Kasumi-1 (cell line): ENCODE data around the gene PTCRA.
"Not testable (repeated sequence)": the region's sequence is repeated elsewhere in the genome, so short reads cannot be mapped to it uniquely, and the experiment has no call there.

Experiments used
- DNase-seq, 2 experiments: peaks; one replicate each; lab custom pipeline; 2025; lab: John Stamatoyannopoulos, UW

Gene PTCRA

DNA sequence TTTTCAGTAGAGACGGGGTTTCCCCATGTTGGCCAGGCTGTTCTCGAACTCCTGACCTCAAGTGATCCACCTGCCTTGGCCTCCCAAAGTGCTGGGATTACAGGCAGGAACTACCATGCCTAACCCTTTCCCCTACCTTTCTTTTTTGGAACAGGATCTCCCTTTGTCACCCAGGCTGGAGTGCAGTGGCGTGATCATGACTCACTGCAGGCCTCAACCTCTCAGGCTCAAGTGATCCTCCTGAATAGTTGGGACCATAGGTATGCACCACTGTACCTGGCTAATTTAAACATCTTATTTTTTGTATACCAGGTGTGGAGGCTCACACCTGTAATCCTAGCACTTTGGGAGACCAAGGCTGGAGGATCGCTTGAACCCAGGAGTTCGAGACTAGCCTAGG, 25.5 kb downstream of the PTCRA start:
- not testable (repeated sequence) for DNase-seq

DNA sequence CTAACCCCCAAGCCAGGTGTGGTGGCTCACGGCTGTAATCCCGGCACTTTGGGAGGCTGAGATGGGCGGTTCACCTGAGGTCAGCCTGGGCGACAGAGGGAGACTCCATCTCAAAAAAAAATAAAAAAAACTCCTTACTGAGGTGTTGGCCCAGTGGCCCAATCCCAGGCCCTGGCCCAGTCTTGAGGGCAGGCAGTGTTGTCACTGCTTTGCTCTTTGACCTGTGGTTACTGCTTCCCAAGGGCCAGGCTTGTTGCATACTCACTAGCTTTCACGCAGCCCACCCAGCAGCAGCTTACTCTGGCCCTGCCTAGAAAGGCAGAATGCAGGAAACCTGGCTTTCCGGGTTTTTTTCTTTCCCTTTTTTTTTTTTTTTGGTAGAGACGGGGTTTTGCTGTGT, 26.6 kb downstream of the PTCRA start:
- no peak for DNase-seq

DNA sequence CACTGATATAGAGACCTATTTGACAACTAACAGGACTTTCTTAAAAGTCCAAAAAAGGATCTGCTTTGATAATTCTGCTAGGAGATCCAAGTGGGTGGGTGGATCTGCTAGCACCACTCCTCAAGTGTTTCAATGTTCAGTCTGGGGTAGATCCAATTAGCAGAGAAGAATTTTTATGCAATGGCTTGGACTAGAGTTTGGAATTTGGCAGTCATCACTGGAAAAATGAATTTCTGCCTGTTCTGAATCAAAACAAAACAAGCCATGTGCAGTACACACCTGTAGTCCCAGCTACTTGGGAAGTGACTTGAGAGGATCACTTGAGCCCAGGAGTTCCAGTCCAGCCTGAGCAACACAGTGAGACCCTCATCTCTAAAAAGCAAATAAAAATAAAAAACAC, 32.1 kb downstream of the PTCRA start:
- DNase-seq = no peak

DNA sequence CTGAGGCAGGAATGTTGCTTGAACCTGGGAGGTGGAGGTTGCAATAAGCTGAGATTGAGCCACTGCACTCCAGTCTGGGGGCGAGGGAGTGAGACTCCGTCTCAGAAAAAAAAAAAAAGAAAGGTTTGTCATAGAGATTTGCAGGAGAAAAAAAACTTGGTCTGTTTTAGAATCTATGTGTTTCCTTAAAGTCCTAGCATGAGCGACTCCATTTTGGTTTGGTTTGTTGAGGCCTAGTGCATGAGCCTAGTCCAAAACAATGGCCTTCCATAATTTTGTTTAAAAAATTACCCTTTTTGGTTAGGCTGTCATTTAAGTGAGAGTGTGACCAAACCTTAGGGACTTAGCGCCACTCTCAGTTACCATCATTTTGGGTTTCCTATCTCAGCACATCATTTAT, 36.5 kb downstream of the PTCRA start:
- DNase-seq = no peak

DNA sequence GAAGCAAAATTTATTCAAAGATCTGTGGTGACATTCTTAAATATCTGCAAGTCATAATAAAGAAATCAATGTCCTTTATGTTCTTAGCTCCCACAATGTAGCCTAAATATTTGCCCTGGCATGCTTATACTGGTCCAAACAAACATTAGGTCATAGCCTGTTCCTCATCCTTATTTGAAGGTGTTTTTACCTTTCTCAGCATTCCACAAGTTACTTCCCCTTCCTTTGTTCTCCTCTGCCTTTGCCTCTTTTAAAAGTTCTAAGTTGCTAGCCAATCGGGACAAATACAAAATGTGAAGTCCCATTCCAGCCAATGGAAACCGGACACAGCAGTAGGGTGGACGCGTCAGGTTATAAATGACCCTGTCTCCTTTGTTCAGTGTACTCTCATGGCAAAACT, 38.6 kb downstream of the PTCRA start:
- DNase-seq = not testable (repeated sequence)

DNA sequence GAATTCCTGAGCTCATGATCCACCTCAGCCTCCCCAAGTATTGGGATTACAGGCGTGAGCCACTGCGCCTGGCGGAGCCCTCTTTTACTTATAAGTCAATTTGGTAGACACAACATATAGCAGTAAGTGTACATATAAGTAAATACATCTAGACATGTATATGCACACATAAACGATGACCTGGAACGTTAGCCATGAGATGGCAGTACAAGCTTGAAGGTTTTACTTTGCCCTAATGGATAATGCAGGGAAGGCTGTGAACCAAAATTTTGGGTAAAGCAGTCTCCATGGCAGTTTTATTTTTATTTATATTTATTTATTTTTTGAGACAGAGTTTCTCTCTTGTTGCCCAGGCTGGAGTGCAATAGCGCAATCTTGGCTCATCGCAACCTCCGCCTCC, 42.3 kb downstream of the PTCRA start:
- DNase-seq = no peak

DNA sequence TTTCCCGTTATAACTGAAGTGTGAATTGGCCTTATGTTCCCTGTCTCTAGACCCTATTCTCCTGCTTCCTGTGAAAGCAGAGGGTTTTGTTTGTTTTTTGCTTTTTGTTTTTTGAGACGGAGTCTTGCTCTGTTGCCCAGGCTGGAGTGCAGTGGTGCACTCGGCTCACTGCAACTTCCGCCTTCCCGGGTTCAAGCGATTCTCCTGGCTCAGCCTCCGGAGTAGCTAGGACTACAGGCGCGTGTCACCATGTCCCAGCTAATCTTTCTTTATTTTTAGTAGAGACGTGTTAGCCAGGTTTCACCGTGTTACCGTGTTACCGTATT, 44.0 kb downstream of the PTCRA start:
- no peak for DNase-seq

DNA sequence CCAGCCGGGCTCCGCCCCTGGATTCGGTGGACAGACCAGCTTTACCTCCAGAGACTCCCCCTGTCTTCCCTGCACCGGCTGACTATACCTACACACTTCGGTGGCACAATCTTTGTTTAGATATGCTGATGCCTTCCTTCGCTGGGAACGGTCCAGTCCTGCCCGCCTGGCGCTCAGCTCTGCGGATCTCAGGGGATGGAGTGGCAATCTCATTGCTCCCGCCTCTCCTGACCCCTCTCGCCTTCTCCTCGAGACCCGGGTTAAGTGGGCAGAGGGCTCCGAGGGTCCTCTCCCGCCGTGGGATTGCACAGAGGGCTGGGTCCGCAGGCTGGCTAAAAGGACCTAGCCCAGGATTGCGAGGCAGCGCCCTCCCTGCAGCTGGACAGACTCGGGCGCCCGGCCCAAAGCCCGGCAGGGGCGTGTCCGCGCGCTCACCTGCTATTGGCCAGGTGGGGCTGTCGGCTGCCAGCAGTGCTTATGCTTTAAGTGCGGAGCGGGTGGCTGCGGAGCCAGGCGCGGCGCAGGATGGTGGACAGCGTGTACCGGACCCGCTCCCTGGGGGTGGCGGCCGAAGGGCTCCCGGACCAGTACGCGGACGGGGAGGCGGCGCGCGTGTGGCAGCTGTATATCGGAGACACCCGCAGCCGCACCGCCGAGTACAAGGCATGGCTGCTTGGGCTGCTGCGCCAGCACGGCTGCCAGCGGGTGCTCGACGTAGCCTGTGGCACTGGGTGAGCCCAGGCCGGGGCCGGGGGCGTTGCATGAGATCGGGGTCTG, 44.6 kb downstream of the PTCRA start, which contains the start of gene GNMT:
GNMT (plus strand) TSS at position 512 of the 777 bp plus-strand sequence; CDS start at position 526, 14 bp downstream.
- no peak for DNase-seq

DNA sequence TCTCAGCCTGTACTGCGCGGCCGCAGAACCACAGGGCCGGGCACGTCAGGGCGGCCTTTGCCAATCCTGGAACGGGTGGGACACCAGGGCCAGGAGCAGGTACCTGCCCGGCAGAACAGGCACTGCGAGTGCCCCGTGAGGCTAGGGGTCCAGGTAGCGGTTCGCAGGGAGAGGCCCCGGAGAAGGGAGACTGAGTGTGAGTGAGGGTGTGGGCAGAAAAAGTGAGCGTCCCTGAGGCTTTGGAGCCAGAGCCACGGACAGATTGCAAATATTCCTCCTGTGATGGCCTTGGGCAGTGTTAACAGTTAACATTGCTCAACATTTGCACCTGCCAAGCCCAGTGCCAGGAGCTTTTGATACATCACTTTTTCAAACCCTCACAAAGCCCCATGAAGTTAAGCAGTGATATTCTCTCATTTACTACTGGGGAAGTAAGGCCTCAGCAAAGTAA, 45.2 kb downstream of the PTCRA start:
- no peak for DNase-seq

DNA sequence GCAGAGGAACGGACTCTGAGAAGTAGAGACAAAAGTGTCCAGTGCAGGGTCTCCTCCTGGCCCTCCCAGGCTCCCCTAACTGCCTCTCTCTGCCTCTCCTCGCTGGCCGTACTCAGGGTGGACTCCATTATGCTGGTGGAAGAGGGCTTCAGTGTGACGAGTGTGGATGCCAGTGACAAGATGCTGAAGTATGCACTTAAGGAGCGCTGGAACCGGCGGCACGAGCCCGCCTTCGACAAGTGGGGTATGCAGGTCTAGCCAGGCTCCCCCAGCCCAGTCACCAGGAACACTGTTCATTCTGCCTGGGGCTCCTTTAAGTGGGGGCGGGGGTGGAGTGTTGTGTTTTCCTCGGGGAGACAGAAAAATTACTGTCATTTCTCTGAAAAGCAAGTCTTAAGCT, 46.2 kb downstream of the PTCRA start:
- no peak for DNase-seq

DNA sequence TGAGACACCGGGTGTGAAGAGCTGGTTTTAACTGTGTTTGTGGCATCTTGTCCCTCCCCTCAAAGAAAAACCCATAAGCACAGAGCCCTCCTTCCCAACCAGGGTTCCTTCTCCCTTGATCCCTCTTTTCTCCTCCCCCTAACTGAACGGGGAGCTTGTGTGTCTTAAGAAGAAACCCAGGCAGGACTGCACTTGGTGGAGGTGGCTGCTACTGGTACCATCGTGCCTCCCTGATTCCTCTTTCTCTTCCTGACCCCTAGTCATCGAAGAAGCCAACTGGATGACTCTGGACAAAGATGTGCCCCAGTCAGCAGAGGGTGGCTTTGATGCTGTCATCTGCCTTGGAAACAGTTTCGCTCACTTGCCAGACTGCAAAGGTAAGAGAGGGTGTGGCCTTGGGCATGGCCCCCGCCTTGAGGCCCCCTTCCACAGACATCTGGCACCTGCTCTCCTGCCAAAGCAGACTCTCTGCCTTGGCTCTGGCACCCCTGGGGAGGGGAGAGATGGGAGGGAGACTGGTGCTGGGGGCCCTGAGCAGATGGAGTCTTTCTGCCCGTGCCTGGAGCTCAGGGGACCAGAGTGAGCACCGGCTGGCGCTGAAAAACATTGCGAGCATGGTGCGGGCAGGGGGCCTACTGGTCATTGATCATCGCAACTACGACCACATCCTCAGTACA, 46.8 kb downstream of the PTCRA start:
- DNase-seq = no peak

DNA sequence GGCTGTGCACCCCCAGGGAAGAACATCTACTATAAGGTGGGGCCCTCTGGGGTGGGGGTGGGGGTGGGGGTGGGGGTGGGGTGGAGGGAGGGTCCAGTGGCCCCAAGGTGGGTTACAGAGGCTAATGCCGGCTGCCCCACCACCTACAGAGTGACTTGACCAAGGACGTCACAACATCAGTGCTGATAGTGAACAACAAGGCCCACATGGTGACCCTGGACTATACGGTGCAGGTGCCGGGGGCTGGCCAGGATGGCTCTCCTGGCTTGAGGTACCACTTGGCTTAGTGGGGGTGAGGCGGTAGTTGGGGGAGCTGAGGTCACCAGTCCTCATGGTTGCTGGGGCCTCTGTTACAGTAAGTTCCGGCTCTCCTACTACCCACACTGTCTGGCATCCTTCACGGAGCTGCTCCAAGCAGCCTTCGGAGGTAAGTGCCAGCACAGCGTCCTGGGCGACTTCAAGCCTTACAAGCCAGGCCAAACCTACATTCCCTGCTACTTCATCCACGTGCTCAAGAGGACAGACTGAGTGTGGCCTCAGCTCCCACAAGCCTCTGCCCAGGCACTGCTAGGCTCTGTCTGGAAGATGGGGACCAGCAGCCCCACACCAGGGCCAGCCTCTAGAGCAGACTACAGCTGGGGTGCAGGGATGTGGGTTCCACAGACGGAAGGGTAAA, 47.5 kb downstream of the PTCRA start:
- DNase-seq = no peak

DNA sequence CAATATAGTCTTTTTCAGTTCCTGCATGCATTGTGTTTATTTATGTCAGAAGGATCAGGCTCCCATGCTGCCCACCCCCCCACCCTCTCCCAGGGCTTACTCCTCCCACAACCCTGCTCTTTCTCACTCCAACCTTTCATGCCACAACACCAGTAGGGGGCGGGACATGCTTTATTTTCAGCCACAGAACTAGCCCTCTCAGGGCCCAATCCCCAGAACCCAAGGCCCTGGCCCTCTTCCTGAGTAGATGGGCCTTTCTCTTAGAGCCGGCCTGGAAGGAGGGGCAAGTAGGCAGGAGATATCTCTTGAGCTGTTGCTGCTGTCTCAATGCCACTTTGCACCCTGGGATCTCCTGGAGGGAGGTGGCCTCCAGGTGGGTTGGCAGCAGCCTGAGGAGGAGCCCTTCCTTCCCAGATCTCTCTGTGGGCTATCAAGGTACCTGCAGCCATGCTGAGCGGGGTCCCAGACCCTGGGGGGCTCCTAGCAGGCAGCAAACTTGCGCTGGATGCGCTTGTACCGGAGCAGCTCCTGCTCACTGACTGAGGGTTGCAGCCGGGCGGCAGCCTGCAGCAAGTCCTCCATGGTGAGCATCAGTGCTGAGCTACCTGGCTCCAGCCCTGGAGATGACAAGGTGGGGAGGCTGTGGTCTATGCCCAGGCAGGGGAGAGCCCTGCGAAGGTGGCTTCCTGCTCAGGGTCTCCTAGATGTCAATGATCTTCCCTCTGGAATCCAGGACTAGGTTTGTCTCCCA, 48.2 kb downstream of the PTCRA start:
- DNase-seq = peak; percentile 60 to 76

DNA sequence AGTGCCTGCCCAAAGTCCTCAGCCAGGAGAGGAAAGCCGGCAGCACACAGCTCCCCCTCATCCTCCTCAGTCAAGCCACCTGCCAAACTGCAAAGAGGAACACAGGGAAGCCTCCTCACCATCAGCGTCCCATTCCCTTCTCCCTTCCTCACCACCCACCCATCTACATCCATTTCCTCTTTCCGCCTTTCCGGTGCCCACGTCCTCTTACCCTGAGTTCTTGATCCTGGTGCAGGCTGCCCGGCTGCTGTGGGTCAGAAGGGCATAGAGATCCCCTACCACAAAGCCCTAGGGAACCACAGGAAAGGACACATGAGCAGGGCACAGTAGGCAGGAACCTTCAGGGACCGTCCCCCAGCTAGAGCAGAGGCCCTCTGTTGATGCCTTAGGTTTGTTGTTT, 50.7 kb downstream of the PTCRA start:
- DNase-seq = no peak

DNA sequence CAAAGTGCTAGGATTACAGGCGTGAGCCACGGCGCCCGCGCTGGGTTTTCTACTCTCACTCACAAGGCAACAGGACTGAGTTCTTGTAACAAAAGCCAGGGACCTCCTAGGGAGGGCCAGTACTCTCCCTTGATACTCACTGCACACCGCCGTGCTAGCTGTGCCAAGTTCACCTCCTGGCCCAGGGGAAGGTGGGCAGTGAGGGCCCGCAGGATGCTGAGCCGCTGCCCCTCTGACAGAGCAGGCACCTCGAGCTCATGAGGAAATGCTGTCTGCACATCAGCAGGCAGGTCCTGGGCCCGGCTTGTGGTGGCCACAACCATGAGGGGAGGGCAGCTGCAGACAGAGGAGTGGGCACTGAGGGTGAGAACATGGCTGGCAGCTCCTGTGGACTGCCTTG, 51.4 kb downstream of the PTCRA start:
- DNase-seq = no peak

DNA sequence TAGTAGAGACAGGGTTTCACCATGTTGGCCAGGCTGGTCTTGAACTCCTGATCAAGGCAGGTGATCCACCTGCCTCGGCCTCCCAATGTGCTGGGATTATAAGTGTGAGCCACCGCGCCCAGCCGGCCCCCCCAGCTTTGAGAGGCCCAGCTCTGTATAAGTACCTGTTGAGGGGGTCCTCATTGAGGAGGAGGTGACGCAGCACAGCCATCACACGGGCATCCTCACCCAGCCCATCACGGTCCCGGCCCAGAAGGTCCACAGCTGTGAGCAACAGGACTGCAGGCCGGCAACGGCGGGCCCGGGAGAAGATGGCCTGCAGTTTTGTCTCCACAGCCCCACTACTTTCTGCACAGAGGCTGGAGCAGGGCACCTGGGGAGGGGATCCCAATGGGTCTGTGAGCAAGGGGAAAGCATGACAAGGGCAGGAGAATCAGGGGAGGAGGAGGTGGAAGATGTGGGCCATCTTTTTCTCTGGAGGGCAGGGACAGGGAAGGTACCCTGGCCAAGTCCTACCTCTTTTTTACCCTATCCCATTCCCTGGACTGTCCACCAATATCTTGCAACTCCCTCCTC, 52.4 kb downstream of the PTCRA start:
- no peak for DNase-seq

DNA sequence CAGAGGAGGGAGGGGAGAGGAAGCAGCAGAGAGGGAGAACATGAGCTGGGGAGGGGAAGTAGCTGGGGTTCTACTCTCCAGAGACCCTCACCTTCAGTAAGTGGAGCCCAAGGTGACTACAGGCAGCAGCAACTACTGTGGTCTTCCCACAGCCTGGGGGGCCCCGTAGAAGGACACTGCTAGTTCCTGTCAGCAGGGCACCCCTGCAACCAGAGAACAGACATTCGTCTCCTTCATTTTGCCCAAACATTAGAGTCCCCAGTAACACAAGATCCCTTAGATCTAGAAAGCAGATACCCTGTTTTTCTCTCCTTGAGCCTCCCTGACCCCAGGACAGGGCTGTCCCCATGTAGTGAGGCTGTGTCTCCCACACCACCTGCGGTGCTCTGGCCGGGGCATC, 52.9 kb downstream of the PTCRA start:
- DNase-seq = no peak

DNA sequence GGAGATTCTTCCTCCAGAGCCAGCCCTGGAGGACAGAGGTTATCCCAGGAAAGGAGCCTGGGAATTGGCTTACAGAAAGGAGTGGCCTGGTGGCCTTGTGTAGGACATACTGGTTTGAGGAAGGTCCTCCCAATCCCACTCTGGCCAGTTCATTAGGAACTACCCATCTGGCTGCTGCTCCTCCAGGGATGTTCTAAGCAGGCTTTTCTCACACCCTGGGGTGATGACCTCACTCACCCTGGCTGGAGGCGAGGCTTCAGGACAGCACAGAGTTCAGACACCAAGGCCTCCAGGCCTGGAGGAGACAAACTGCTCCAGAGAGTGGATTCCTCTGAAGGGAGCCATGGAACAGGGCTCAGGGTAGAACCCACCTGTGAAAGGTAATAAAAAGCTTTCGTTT, 53.6 kb downstream of the PTCRA start:
- no peak for DNase-seq

DNA sequence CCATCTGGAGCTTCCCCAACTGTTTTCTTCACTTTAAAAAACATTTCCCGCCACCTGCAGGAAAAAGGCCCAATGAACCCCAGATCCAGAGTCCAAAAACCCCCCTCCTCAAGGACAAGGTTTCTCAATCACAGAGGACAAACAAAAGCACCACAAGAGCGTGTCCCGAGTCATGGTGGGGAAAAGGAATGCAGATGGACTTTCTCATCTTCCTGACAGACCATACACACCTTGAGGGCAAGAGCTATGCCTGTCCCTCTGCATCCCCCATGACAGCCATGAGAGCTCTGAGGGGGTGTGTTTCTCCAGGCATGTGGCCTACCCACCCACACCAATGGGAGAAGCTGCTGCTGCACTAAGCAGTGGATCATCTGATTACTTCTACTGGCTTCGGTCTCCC, 54.1 kb downstream of the PTCRA start:
- DNase-seq = no peak

DNA sequence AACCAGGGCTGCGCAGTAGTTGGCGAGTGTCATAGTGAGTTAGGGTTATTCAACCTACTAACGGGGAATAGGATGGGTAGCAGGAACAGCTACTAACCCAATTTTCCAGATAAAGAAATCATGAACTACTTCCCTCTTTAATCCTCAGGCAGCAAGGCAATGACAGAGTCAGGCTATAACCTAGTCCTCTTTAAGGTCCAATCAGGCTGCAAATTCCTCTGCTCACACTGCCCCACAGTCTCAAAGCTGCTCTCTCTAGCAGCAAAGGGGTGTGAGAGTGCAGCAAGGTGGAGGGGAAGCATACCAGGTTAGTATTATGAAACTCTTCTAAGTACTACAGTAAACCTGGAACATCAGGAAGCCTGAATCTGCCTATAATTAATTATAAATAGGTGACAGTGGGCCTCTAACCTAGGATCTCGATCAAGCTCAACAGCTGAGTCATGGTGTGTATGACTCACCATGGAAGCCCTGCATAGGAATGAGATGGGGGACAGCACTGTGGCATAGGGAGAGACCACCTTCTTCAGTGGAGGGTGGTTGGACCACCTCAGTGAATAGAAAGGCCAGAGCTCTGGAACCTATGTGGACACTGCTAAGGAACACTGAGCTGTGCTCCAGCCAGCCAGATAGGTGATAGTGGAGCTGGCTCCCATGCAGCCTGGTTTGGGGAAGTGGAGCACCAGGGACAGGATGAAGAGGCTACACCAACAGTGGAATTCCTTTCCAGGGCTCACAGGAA, 55.2 kb downstream of the PTCRA start:
- peak; percentile 33 to 41 for DNase-seq

DNA sequence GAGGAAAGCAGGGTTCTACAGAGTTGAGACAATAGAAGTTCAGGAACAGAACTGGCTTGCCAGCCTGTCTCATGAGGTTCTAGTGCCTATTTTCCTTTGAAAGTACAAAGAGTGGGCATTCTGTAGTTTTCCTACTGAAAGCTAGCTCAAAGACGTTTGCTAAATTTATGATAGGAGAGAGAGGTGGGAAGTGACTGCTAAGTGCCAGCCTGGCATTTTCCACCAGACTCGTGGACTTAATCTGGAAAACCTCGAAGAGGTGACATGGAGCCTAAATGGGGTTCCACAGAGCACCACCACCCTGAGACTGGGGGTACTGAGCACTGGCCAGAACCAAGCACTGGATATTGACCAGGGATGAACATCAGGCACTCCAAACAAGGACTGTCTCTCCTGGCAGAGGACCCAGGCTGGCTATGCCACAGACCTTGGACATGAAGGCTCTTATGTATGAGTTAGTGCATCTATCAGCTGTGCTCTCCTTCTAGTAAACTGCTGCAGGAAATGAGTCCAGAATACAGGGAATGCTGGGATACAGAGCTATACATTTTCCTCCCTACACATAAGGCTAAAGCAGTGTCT, 56.0 kb downstream of the PTCRA start:
- DNase-seq = no peak
